DOHH2 (cell line): ENCODE data around the gene FAM234B.

ENCODE experiments used
- H3F3A ChIP-seq: fragments of 200-600 bp; sonication (generic), shearing (Covaris generic); 2 replicates; pipeline ENCODE4 v1.6.0; 2016; ENCODE audit warnings: antibody characterized with exemption, mild to moderate bottlenecking; ENCODE audit not compliant: control insufficient read depth, insufficient read depth
- H3K27ac ChIP-seq: fragments of 200-600 bp; sonication (generic); 2 replicates; pipeline ENCODE4 v1.5.1; 2014; ENCODE audit warnings: low read depth, mild to moderate bottlenecking, low read length, moderate library complexity
- H3K27me3 ChIP-seq: fragments of 200-600 bp; sonication (generic); 2 replicates; pipeline ENCODE4 v1.6.1; 2014; ENCODE audit warnings: mild to moderate bottlenecking, low read length, mixed read lengths; ENCODE audit not compliant: control insufficient read depth
- H3K36me3 ChIP-seq: fragments of 200-600 bp; sonication (generic); 2 replicates; pipeline ENCODE4 v1.6.1; 2014; ENCODE audit warnings: mild to moderate bottlenecking, low read length, moderate library complexity, mixed read lengths; ENCODE audit not compliant: control insufficient read depth
- H3K4me1 ChIP-seq: fragments of 200-600 bp; sonication (generic); 2 replicates; pipeline ENCODE4 v1.6.1; 2014; ENCODE audit warnings: mild to moderate bottlenecking, low read length, mixed read lengths; ENCODE audit not compliant: control insufficient read depth
- H3K4me2 ChIP-seq: fragments of 200-600 bp; sonication (generic); 2 replicates; pipeline ENCODE4 v1.6.0; 2014; ENCODE audit warnings: mild to moderate bottlenecking, low read length, moderate library complexity
- H3K4me3 ChIP-seq: fragments of 200-600 bp; sonication (generic); 2 replicates; pipeline ENCODE4 v1.5.1; 2014; ENCODE audit warnings: mild to moderate bottlenecking, low read length, mixed read lengths
- H3K79me2 ChIP-seq: fragments of 200-600 bp; sonication (generic); 2 replicates; pipeline ENCODE4 v1.6.1; 2014; ENCODE audit warnings: mild to moderate bottlenecking, low read length, mixed read lengths; ENCODE audit not compliant: control insufficient read depth
- H3K9me2 ChIP-seq: fragments of 200-600 bp; sonication (generic); replicated peaks from 2 replicates; pipeline ENCODE4 v1.6.1; 2014; ENCODE audit warnings: mild to moderate bottlenecking, low read length, mixed read lengths; ENCODE audit not compliant: control insufficient read depth
- H3K9me3 ChIP-seq: fragments of 200-600 bp; sonication (generic); 2 replicates; pipeline ENCODE4 v1.6.1; 2014; ENCODE audit warnings: antibody characterized with exemption, low read length, mixed read lengths; ENCODE audit not compliant: control insufficient read depth, insufficient read depth
- H4K20me1 ChIP-seq: fragments of 200-600 bp; sonication (generic); 2 replicates; pipeline ENCODE4 v1.6.0; 2014; ENCODE audit warnings: low read depth, mild to moderate bottlenecking, antibody characterized with exemption, low read length, moderate library complexity; ENCODE audit not compliant: control insufficient read depth, insufficient read depth
- EZH2phosphoT487 ChIP-seq: fragments of 200-600 bp; sonication (generic); IDR thresholded peaks from 2 replicates; pipeline ENCODE4 v1.6.1; 2017; ENCODE audit warnings: borderline replicate concordance, mild to moderate bottlenecking, antibody characterized with exemption, low read length, moderate library complexity, mixed read lengths
- TF ChIP-seq, protein P1 (sequence below): fragments of 200-600 bp; sonication (generic); IDR thresholded peaks from one replicate; pipeline ENCODE4 v1.5.1; 2014; ENCODE audit warnings: antibody characterized with exemption, mild to moderate bottlenecking, low read depth, low read length; ENCODE audit not compliant: poor library complexity, severe bottlenecking

Gene FAM234B

DNA sequence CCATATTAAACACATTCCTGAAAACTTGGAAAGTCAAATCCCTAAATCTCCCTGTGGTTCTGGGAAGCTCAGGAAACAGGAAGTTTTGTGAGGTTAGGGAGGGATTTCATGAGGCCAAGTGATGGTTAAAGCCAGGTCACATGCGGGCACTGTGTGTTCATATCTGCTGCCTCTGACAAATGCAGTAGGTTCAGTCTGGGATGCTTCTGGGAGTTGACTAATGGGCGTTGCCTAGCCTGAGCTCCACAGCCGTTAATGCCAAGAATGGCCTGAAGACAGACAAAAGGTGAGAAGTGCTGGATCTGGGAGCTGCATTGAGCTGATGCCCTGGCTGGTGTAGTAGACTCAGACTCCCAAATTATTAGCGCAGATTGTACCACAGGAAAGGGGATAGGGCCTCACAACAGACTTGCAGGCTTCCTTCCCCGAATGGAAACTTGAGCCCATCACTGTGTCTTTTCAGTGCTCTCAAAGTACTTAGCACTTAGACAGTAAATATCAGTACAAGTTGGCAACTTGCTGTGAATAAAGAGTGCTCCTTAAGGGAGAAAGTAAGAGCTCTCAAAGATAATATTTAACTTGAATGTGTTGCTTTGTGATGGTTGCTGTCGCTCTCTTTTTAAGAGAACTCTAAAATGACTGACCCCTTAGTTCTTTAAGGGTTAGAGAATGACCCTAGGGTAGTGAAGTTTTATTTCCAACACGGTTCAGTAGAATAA lies 41.9 kb downstream of the FAM234B start:
- no peaks in the 10 kb centered on the region for H4K20me1 ChIP-seq
- no peak overlapping the region for H3K27ac ChIP-seq
- no peaks in the 10 kb centered on the region for H3K9me2 ChIP-seq
- H3K4me1 ChIP-seq, result peaks cover 6% of the 10 kb centered on the region
- TF ChIP-seq, protein P1, sequence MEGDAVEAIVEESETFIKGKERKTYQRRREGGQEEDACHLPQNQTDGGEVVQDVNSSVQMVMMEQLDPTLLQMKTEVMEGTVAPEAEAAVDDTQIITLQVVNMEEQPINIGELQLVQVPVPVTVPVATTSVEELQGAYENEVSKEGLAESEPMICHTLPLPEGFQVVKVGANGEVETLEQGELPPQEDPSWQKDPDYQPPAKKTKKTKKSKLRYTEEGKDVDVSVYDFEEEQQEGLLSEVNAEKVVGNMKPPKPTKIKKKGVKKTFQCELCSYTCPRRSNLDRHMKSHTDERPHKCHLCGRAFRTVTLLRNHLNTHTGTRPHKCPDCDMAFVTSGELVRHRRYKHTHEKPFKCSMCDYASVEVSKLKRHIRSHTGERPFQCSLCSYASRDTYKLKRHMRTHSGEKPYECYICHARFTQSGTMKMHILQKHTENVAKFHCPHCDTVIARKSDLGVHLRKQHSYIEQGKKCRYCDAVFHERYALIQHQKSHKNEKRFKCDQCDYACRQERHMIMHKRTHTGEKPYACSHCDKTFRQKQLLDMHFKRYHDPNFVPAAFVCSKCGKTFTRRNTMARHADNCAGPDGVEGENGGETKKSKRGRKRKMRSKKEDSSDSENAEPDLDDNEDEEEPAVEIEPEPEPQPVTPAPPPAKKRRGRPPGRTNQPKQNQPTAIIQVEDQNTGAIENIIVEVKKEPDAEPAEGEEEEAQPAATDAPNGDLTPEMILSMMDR, result no peak
- no peak for TF ChIP-seq EZH2phosphoT487
- no peak overlapping the region for H3K4me3 ChIP-seq
- no peaks in the 10 kb centered on the region for H3K27me3 ChIP-seq
- no peaks in the 10 kb centered on the region for H3K9me3 ChIP-seq
- no peak overlapping the region for H3K4me2 ChIP-seq
- H3F3A ChIP-seq, result no peaks in the 10 kb centered on the region
- no peaks in the 10 kb centered on the region for H3K79me2 ChIP-seq
- H3K36me3 ChIP-seq, result no peaks in the 10 kb centered on the region

DNA sequence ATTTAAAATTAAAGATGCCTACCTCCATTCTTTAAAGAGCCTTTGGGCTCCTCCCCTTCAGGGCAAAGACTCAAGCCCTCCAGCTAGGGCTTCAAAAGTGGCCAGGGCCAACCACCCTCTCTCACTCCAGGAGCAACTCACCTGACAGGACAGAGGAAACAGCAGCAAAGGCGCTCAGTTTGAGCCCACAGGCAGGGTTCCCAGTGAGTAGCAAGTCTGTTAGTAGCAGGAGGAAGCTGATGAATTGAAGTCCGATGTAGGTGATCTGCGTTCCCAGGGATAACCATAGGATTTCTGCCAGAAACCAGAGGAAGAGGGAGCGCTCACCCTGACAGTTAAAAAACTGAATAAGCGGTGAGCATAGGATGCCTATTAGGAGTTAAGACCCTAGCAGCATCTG lies 43.6 kb downstream of the FAM234B start:
- Histone ChIP-seq H3F3A (no peaks in the 10 kb centered on the region), H3K79me2 (no peaks in the 10 kb centered on the region), H3K36me3 (no peaks in the 10 kb centered on the region), H3K4me1 (peaks cover 6% of the 10 kb centered on the region), H3K27me3 (no peaks in the 10 kb centered on the region), H3K4me3 (no peak overlapping the region), H3K27ac (no peak overlapping the region), H4K20me1 (no peaks in the 10 kb centered on the region), H3K9me2 (no peaks in the 10 kb centered on the region), H3K4me2 (no peak overlapping the region), H3K9me3 (no peaks in the 10 kb centered on the region)
- TF ChIP-seq EZH2phosphoT487, result no peak
- TF ChIP-seq, protein P1, result no peak

DNA sequence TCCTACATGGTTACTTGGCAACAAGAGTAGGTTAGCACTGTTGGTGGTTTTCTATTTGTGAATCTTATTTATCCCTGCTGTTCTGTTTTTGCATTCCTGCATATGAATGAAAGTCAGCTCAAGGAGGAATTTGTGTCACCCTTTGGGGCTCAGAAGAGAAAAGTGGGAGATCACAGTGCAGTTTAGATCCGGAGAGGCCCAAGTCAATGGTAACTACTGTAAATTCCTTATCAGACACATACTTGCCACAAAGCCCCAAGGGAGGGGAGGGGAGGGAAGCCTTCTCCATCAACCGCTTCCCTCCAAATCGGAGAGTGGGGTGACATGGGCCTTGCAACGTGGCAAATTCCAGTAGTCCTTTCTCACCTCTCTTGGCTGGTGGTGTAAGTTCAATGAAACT lies 44.3 kb downstream of the FAM234B start:
- Histone ChIP-seq H3K4me1 (peaks cover 6% of the 10 kb centered on the region), H3K9me2 (no peaks in the 10 kb centered on the region), H3K36me3 (no peaks in the 10 kb centered on the region), H3K27ac (no peak overlapping the region), H3K9me3 (no peaks in the 10 kb centered on the region), H3K4me3 (no peak overlapping the region), H3K79me2 (no peaks in the 10 kb centered on the region), H3F3A (no peaks in the 10 kb centered on the region), H3K27me3 (no peaks in the 10 kb centered on the region), H3K4me2 (no peak overlapping the region), H4K20me1 (no peaks in the 10 kb centered on the region)
- TF ChIP-seq EZH2phosphoT487, result no peak
- TF ChIP-seq, protein P1, result no peak
